Activated CD4-positive, alpha-beta T cell treated with anti-CD3 and anti-CD28 coated beads, Interleukin-2, amount 10 ng/mL, durations not matched to agents 7 days and 5 days (primary cell): ENCODE results near the gene GSX2. TPM values are rescaled to one million over a fixed set of nuclear protein-coding genes. Genes with fewer than 3 reads are reported as not detected.

ENCODE experiments used
- CTCF ChIA-PET: fragments of 350-600 bp; sonication (Branson Sonifier 250); formaldehyde crosslinking; loops from one replicate; lab custom pipeline; 2021; ENCODE audit warnings: antibody characterized with exemption; lab: Charles Lee
- POLR2A ChIA-PET: fragments of 350-600 bp; sonication (Branson Sonifier 250); formaldehyde crosslinking; loops from one replicate; lab custom pipeline; 2021; ENCODE audit warnings: antibody characterized with exemption; lab: Charles Lee
- DNase-seq: peaks from one replicate; pipeline ENCODE4 v3.0.0-alpha.2; 2020
- H3K27ac Mint-ChIP-seq: one replicate; pipeline ENCODE4 v1.8.0; 2021; ENCODE audit warnings: mild to moderate bottlenecking, moderate library complexity, mixed read lengths
- H3K27me3 Mint-ChIP-seq: one replicate; pipeline ENCODE4 v1.8.0; 2021; ENCODE audit warnings: mixed read lengths
- H3K36me3 Mint-ChIP-seq: one replicate; pipeline ENCODE4 v1.8.0; 2021; ENCODE audit warnings: low read depth, mixed read lengths
- H3K4me1 Mint-ChIP-seq: one replicate; pipeline ENCODE4 v1.8.0; 2021; ENCODE audit warnings: mixed read lengths
- H3K4me3 Mint-ChIP-seq: one replicate; pipeline ENCODE4 v1.8.0; 2021; ENCODE audit warnings: mild to moderate bottlenecking, moderate library complexity, mixed read lengths
- H3K9me3 Mint-ChIP-seq: one replicate; pipeline ENCODE4 v1.8.0; 2021; ENCODE audit warnings: mixed read lengths
- total RNA-seq, 2 experiments: library from RNA; stranded (reverse); gene quantifications; one replicate each; pipeline ENCODE4 v1.2.3, GENCODE V29; 2021

GSX2 gene
- total RNA-seq, 2 experiments from 2014 or later, result not detected

- peaks cover 28% of the 10 kb centered on the region for H3K4me1 Mint-ChIP-seq
- H3K27ac Mint-ChIP-seq, result no peak overlapping the region
- peaks cover 64% of the 10 kb centered on the region for H3K27me3 Mint-ChIP-seq
- DNase-seq, result no peak
- CTCF ChIA-PET, result interaction anchor here (1.5 kb wide), 1 partner anchor 160 kb away, joined by 4 read pairs; no protein-coding TSS in a partner anchor
- H3K9me3 Mint-ChIP-seq, result no peaks in the 10 kb centered on the region
- POLR2A ChIA-PET, result no interaction called here
- no peak overlapping the region for H3K4me3 Mint-ChIP-seq
- peaks cover 4% of the 10 kb centered on the region for H3K36me3 Mint-ChIP-seq
Observed at GRCh38 chr4:54090404-54090803, 9.6 kb upstream of the GSX2 start.

DNA sequence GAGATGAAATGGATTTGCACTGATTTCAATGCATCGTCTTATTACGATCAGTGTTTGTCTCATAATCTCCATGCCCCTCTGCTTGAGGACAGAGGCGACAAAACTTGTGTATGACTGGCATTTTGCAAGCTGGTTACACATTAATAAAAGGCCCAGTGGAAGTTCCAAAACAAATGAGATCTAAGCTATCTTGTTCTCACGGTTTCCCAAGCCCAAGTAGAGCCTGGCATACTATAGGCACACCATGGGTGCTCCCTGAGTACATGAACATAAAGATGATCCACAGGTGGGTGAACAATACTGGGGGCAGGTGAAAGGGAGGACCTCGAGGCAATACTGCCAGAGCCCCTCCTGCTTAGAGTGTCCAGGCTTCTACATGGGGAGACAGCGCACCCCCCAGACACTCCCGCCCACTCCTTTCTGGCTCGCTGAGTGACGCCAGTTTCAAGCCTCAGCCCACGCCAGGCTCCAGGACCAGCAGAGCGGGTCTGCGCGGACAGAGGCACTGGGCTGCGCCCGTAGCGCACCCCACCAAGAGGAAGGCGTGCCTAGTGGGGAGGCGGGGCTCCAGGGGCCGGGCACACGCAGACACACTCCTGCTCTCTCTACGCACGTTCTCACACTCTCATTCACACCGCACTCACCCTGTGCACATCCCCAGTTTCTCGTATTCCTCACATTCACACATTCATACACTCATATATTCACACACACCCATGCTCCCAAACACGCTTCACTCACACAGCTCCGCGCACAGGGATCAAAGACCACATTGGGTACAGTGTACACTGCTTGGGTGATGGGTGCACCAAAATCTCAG lies 8.9 kb upstream of the GSX2 start:
- POLR2A ChIA-PET, result no interaction called here
- no peak for DNase-seq
- CTCF ChIA-PET, result interaction anchor here (1.0 to 1.5 kb wide), 2 partner anchors 32 to 161 kb away, joined by 4 read pairs; no protein-coding TSS in a partner anchor

DNA sequence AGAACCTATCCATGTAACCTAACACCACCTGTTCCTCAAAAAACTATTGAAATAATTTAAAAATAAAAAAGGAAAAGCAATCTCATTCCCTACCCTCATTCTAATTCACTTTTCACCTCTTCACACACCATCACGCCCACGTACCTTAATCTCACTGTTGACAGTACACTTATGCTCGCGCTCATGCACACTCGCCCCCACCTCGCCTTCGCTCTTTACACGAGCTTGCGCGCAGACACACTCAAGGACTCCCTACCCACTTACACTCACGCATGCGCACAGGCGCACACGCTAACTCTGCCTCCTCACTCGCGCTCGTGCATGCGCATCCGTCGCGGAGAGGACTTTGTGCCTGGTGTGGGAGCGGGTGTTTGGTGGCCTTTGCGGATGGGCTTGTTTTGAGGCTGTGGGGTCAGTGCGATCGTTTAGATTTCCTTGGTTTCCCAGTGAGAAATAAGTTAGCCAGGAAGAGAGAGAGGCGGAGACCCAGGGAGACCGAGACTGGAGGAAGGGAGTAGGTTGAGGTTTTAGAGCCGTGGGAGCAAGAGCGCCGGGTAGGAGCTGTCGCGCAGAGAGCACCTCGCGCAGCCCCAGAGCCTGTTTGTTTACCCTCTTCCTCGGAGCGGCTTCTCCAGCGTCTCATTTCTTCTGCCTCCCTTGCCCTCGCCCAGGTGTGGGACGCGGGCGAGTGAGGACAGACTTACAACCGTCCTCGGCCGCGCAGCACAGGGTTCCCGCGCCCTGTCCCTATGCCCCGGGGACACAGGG lies 8.1 kb upstream of the GSX2 start:
- Mint-ChIP-seq H3K4me3 (peak overlapping the region; percentile 81), H3K4me1 (peaks cover 28% of the 10 kb centered on the region), H3K27ac (no peak overlapping the region), H3K27me3 (peaks cover 69% of the 10 kb centered on the region), H3K36me3 (peaks cover 6% of the 10 kb centered on the region), H3K9me3 (no peaks in the 10 kb centered on the region)
- ChIA-PET POLR2A (no interaction called here), CTCF (interaction anchor here (1.0 kb wide), 1 partner anchor 32 kb away, joined by 4 read pairs; no protein-coding TSS in a partner anchor)
- peak; percentile 83 for DNase-seq

More for the DNA sequence above, 8.9 kb upstream of the GSX2 start:
- peak overlapping the region; percentile 10 for H3K27ac Mint-ChIP-seq
- H3K4me1 Mint-ChIP-seq, result peaks cover 28% of the 10 kb centered on the region
- H3K27me3 Mint-ChIP-seq, result peaks cover 67% of the 10 kb centered on the region
- H3K4me3 Mint-ChIP-seq, result peak overlapping the region; percentile 81
- peaks cover 4% of the 10 kb centered on the region for H3K36me3 Mint-ChIP-seq
- H3K9me3 Mint-ChIP-seq, result no peaks in the 10 kb centered on the region

- Mint-ChIP-seq H3K36me3 (peaks cover 6% of the 10 kb centered on the region), H3K4me1 (peaks cover 28% of the 10 kb centered on the region), H3K27ac (no peak overlapping the region), H3K4me3 (peak overlapping the region; percentile 81), H3K27me3 (peaks cover 74% of the 10 kb centered on the region), H3K9me3 (no peaks in the 10 kb centered on the region)
- ChIA-PET CTCF (interaction anchor here (1.1 to 1.5 kb wide), 2 partner anchors 140 to 141 kb away, joined by 3 to 4 read pairs; no protein-coding TSS in a partner anchor), POLR2A (no interaction called here)
- DNase-seq, result no peak
Observed at GRCh38 chr4:54092405-54093323, 7.3 kb upstream of the GSX2 start.

DNA sequence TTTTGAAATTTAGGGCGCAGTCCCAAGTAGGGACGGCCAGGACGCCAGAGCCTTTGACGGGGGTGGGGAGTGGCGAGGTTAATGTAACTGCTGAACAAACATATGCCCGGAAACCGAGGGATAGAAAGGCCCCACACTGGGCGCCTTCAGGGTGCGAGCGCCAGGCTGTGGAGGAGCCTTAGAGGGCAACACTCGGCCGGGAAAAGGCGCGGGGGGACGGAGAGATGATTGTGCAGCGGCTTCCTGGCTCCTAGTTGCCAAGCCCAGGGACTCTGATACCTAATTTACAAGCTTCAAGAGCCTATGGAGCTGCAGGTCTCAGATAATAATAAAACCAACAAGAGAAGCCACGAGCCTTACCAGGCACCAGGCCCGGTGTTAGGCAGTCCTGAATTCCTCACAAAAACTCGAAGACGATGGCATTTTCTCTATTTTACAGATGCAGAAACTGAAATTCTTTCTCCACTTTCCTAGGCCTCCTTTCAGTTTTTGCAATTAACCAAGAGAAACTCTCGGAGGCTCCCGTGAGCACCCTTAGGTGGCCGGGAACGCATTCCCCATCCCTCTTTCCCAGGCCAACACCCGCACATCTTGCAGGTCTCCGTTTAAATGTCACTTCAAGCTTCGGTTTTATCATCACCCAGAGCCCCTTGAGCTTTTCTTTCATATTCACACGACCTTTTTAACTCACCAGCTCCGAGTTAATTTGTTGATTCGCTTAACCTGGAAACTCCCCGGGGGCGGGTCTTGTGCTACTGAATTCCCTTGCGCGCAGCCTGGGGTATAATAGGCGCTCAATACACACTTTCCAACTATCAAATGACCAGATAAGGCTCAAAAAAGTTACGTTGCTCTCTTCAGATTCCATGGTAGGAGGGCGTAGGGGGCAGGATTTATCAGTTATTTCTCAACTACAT lies 6.4 kb upstream of the GSX2 start:
- Mint-ChIP-seq H3K27me3 (peaks cover 76% of the 10 kb centered on the region), H3K27ac (no peak overlapping the region), H3K4me1 (peaks cover 32% of the 10 kb centered on the region), H3K4me3 (peak overlapping the region; percentile 12), H3K36me3 (peaks cover 6% of the 10 kb centered on the region), H3K9me3 (no peaks in the 10 kb centered on the region)
- POLR2A ChIA-PET, result no interaction called here
- CTCF ChIA-PET, result interaction anchor here (1.1 to 1.5 kb wide), 4 partner anchors 8 to 140 kb away, joined by 3 to 4 read pairs (median 4); no protein-coding TSS in a partner anchor
- no peak for DNase-seq

DNA sequence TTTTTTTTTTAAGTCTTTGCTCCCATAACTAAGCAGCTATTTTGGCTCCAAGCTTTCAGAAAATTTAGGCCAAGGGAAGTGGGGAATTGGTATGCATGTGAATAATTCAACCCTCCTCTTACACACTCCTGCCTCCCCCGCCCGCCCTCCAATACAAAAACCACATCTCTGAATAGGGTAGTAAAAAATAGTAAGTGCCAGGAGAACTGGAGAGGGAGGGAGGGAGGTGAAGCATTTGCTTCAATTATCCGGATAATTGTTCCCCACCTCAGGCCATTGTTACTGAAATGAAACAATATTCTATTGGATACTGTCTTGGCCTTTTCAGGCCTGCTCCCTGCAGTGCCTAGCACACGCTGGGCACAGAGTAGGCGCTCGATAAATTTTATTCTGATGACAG lies 5.5 kb upstream of the GSX2 start:
- ChIA-PET POLR2A (no interaction called here), CTCF (interaction anchor here (1.1 to 1.4 kb wide), 2 partner anchors 9 to 16 kb away, joined by 3 to 4 read pairs; no protein-coding TSS in a partner anchor)

GRCh38 chr4:54095110-54095825 lies 4.7 kb upstream of the GSX2 start:
- H3K4me1 Mint-ChIP-seq, result peaks cover 45% of the 10 kb centered on the region
- H3K4me3 Mint-ChIP-seq, result no peak overlapping the region
- peaks cover 83% of the 10 kb centered on the region for H3K27me3 Mint-ChIP-seq
- POLR2A ChIA-PET, result no interaction called here
- peaks cover 6% of the 10 kb centered on the region for H3K36me3 Mint-ChIP-seq
- no peak overlapping the region for H3K27ac Mint-ChIP-seq
- no peaks in the 10 kb centered on the region for H3K9me3 Mint-ChIP-seq
- DNase-seq, result no peak
- CTCF ChIA-PET, result interaction anchor here (0.6 to 1.6 kb wide), 2 partner anchors 165 to 1284 kb away, joined by 3 read pairs; no protein-coding TSS in a partner anchor

More for the DNA sequence above, 5.5 kb upstream of the GSX2 start:
- Mint-ChIP-seq H3K27me3 (peaks cover 81% of the 10 kb centered on the region), H3K4me1 (peaks cover 40% of the 10 kb centered on the region), H3K9me3 (no peaks in the 10 kb centered on the region), H3K36me3 (peaks cover 6% of the 10 kb centered on the region), H3K27ac (no peak overlapping the region), H3K4me3 (no peak overlapping the region)
- DNase-seq, result no peak

DNA sequence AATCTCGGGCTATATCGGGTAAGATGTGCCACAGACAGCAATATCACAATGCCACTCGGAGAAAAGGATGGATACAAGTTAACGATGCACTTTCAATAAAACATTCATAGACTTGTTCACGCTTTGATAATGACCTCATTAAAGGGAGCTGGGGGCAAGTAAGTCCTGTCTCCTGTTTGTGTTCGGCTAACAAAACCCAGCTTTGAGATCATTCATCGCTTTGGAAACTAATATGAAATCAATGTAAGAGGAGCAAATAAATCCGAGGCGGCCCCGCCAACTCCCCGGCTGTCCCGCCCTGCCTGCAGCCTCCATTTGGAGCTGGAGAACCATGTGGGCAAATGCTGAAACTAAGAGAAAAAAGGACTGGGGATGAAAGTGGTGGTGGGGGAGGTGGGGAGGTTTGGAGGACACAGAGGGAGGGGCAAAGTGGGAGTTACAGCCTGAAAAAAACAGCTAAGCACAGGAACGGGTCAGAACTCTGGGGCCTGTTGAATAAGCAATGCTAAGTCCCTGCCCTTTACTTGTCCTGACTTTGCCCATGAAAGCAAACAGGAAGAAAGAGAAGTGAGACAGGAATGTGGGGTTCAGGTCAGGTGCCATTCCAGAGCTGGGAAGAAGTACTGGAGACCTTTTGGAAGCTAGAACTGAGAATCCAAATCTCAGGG lies 3.5 kb upstream of the GSX2 start:
- H3K27me3 Mint-ChIP-seq, result peaks cover 89% of the 10 kb centered on the region
- peaks cover 45% of the 10 kb centered on the region for H3K4me1 Mint-ChIP-seq
- peaks cover 6% of the 10 kb centered on the region for H3K36me3 Mint-ChIP-seq
- no peak overlapping the region for H3K4me3 Mint-ChIP-seq
- no peak for DNase-seq
- no peak overlapping the region for H3K27ac Mint-ChIP-seq
- CTCF ChIA-PET, result interaction anchor here (0.7 to 1.6 kb wide), 3 partner anchors 136 to 172 kb away, joined by 3 read pairs; no protein-coding TSS in a partner anchor
- POLR2A ChIA-PET, result no interaction called here
- H3K9me3 Mint-ChIP-seq, result no peaks in the 10 kb centered on the region

GRCh38 chr4:54097152-54097551 lies 2.8 kb upstream of the GSX2 start:
- Mint-ChIP-seq H3K4me1 (peaks cover 43% of the 10 kb centered on the region), H3K9me3 (no peaks in the 10 kb centered on the region), H3K27me3 (peaks cover 89% of the 10 kb centered on the region), H3K4me3 (no peak overlapping the region), H3K27ac (no peak overlapping the region), H3K36me3 (peaks cover 6% of the 10 kb centered on the region)
- ChIA-PET POLR2A (no interaction called here), CTCF (interaction anchor here (0.7 to 1.1 kb wide), 2 partner anchors 136 to 173 kb away, joined by 3 read pairs; no protein-coding TSS in a partner anchor)
- no peak for DNase-seq

DNA sequence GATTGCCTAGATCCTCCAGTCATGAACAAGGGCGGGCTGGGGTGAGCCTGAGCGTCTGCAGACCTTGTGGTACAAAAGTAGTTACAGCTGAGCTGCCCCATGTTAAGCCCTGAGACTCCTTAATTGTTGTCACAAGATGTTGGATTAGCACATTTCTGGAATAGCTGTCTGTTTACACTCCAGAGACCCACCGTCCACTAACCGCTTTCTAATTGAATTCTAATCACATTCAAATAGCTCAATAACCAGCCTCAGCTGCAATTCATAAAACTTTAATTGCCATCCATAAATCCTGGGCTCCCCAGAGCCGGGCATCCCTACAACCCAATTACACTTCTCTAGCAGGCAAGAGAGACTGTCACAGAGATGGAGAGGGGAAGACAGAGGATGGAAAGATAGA lies 1.6 kb upstream of the GSX2 start:
- Mint-ChIP-seq H3K36me3 (peaks cover 2% of the 10 kb centered on the region), H3K9me3 (no peaks in the 10 kb centered on the region), H3K27ac (no peak overlapping the region), H3K4me1 (peaks cover 37% of the 10 kb centered on the region), H3K4me3 (no peak overlapping the region), H3K27me3 (peaks cover 89% of the 10 kb centered on the region)
- DNase-seq, result no peak
- ChIA-PET POLR2A (no interaction called here), CTCF (no interaction called here)
